GM12878 (cell line): Measurements from ENCODE around the gene SORCS2.

ENCODE experiments used
- CBX3 ChIP-seq: fragments of 200-600 bp; sonication (generic); IDR thresholded peaks from 2 replicates; pipeline ENCODE4 v1.6.1; 2016; ENCODE audit warnings: low read depth, borderline replicate concordance
- CTCF ChIP-seq, 3 experiments: IDR thresholded peaks in 2 of 3; conservative IDR thresholded peaks in 1 of 3; 2 replicates each; pipeline ENCODE4 v1.5.1; 2011; ENCODE audit warnings: low read depth in 3 of 3, low read length in 3 of 3, mild to moderate bottlenecking in 3 of 3, control low read depth in 2 of 3, moderate library complexity in 2 of 3, inconsistent platforms in 1 of 3, mixed read lengths in 1 of 3; ENCODE audit not compliant: control insufficient read depth in 2 of 3, insufficient read depth in 1 of 3; ENCODE audit errors: extremely low read depth in 1 of 3
- EGR1 ChIP-seq, 2 experiments: IDR thresholded peaks; 1 replicate in 1 of 2; 2 replicates in 1 of 2; pipeline ENCODE4 v1.6.1; 2011 to 2012; ENCODE audit warnings: low read depth in 2 of 2, low read length in 2 of 2, borderline replicate concordance in 1 of 2, mild to moderate bottlenecking in 1 of 2, moderate library complexity in 1 of 2
- FOS ChIP-seq: IDR thresholded peaks from 3 replicates; pipeline ENCODE4 v1.6.1; 2011; ENCODE audit warnings: borderline replicate concordance; ENCODE audit not compliant: insufficient read length; ENCODE audit errors: extremely low read depth
- FOXK2 ChIP-seq: fragments of 450-650 bp; IDR thresholded peaks from 2 replicates; pipeline ENCODE4 v1.6.1; 2017; ENCODE audit warnings: mild to moderate bottlenecking, moderate library complexity
- IRF5 ChIP-seq: fragments of 450-650 bp; IDR thresholded peaks from 2 replicates; pipeline ENCODE4 v1.6.1; 2017; ENCODE audit warnings: borderline replicate concordance
- MEF2A ChIP-seq: IDR thresholded peaks from 2 replicates; pipeline ENCODE4 v1.6.1; 2011; ENCODE audit warnings: low read depth, mild to moderate bottlenecking, low read length, moderate library complexity; ENCODE audit not compliant: insufficient read depth
- POLR2A ChIP-seq: IDR thresholded peaks from 2 replicates; pipeline ENCODE4 v1.6.1; 2011; ENCODE audit warnings: low read depth, mild to moderate bottlenecking, low read length
- RCOR1 ChIP-seq: conservative IDR thresholded peaks from 2 replicates; pipeline ENCODE4 v1.6.1; 2012; ENCODE audit warnings: low read depth, low read length, improper control_type of control experiment
- SUZ12 ChIP-seq: fragments of 200-600 bp; sonication (generic); IDR thresholded peaks from one replicate; pipeline ENCODE4 v1.6.1; 2018; ENCODE audit warnings: antibody characterized with exemption, mild to moderate bottlenecking; ENCODE audit not compliant: unreplicated experiment
- TAF1 ChIP-seq: IDR thresholded peaks from 2 replicates; pipeline ENCODE4 v1.6.1; 2011; ENCODE audit warnings: mild to moderate bottlenecking, low read depth, low read length, borderline replicate concordance
- ZNF384 ChIP-seq: IDR thresholded peaks from 2 replicates; pipeline ENCODE4 v1.6.1; 2012; ENCODE audit warnings: low read depth, mild to moderate bottlenecking, low read length, improper control_type of control experiment, borderline replicate concordance
- TF ChIP-seq, protein P1 (sequence below): fragments of 450-650 bp; IDR thresholded peaks from 2 replicates; pipeline ENCODE4 v1.6.1; 2017; ENCODE audit warnings: mild to moderate bottlenecking

DNA sequence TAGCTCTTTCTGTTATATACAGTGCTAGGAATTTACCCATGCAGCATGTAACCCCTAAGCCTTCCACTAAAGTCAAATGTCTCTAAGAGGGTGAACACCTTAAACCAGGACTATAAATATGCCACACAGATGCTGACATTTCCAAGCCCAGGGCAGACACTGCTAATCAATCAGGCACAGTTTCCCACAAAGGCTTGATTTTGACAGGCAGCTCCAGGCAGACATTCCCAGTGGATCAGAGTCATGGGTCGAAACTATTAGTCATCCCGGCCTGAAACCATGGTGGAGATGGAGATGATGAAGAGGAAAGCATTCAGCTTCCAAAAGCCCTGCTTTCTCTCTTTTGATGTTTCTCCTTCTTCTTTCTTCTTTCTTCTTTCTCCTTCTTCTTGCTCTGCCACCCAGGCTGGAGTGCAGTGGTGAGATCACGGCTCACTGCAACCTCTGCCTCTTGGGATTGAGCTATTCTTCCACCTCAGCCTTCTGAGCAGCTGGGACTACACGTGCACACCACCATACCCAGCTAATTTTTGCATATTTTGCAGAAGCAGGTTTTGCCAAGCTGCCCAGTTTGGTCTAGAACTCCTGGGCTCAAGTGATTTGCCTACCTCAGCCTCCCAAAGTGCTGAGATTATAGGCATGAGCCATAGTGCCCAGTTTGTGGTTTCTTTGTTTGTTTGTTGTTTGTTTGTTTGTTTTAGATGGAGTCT is 21.0 kb upstream of the SORCS2 start:
- TF ChIP-seq CTCF (IDR thresholded peaks at IDR 0.05 in 2 of 3, conservative IDR thresholded peaks at IDR 0.05 in 1 of 3; ENCODE audit: control insufficient read depth in 2 of 3, extremely low read depth in 1 of 3, insufficient read depth in 1 of 3, low read depth in 3 of 3, low read length in 3 of 3) = no peak
- TF ChIP-seq, protein P1, sequence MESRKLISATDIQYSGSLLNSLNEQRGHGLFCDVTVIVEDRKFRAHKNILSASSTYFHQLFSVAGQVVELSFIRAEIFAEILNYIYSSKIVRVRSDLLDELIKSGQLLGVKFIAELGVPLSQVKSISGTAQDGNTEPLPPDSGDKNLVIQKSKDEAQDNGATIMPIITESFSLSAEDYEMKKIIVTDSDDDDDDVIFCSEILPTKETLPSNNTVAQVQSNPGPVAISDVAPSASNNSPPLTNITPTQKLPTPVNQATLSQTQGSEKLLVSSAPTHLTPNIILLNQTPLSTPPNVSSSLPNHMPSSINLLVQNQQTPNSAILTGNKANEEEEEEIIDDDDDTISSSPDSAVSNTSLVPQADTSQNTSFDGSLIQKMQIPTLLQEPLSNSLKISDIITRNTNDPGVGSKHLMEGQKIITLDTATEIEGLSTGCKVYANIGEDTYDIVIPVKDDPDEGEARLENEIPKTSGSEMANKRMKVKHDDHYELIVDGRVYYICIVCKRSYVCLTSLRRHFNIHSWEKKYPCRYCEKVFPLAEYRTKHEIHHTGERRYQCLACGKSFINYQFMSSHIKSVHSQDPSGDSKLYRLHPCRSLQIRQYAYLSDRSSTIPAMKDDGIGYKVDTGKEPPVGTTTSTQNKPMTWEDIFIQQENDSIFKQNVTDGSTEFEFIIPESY = no peak
- TF ChIP-seq POLR2A = no peak
- TF ChIP-seq RCOR1 = no peak
- TF ChIP-seq FOS = no peak
- no peak for TF ChIP-seq CBX3
- no peak for TF ChIP-seq EGR1 (IDR thresholded peaks at IDR 0.05; ENCODE audit: borderline replicate concordance in 1 of 2, low read depth in 2 of 2, low read length in 2 of 2)
- no peak for TF ChIP-seq SUZ12
- no peak for TF ChIP-seq IRF5
- no peak for TF ChIP-seq MEF2A
- TF ChIP-seq FOXK2 = no peak
- no peak for TF ChIP-seq TAF1
- TF ChIP-seq ZNF384 = no peak
